AG04450 (cell line): ENCODE data around the gene ST7. TPM values are rescaled to one million over a fixed set of nuclear protein-coding genes. Genes with fewer than 3 reads are reported as not detected.
"Not testable (repeated sequence)": the region's sequence is repeated elsewhere in the genome, so short reads cannot be mapped to it uniquely, and the experiment has no call there.

Experiments used
- CTCF ChIA-PET: fragments of 300-600, 350-600 bp; formaldehyde crosslinking; extraction: SDS; loops from one replicate; lab custom pipeline; 2022; ENCODE audit warnings: antibody characterized with exemption, inconsistent platforms; lab: Charles Lee
- POLR2A ChIA-PET: fragments of 350-600 bp; formaldehyde crosslinking; extraction: SDS; loops from one replicate; lab custom pipeline; 2021; ENCODE audit warnings: antibody characterized with exemption, inconsistent platforms; lab: Yijun Ruan, JAX
- DNase-seq: peaks from one replicate; pipeline ENCODE4 v3.0.0-alpha.2; 2011; ENCODE audit warnings: low read depth, low spot score
- H3K27ac ChIP-seq: one replicate; pipeline ENCODE4 v1.5.1; 2012; ENCODE audit warnings: low read depth, low read length, control low read depth
- H3K27me3 ChIP-seq: one replicate; pipeline ENCODE4 v1.6.0; 2012; ENCODE audit warnings: low read length; ENCODE audit not compliant: control insufficient read depth, insufficient read depth
- H3K4me3 ChIP-seq: 2 replicates; pipeline ENCODE4 v1.5.1; 2011; ENCODE audit warnings: mild to moderate bottlenecking, low read depth, low read length, control low read depth
- H3K9me3 ChIP-seq: 2 replicates; pipeline ENCODE4 v1.5.1; 2012; ENCODE audit warnings: low read length; ENCODE audit not compliant: control insufficient read depth, insufficient read depth
- CTCF ChIP-seq: IDR thresholded peaks from 2 replicates; pipeline ENCODE4 v1.5.1; 2011; ENCODE audit warnings: low read depth, low read length, control low read depth, inconsistent platforms
- polyA plus RNA-seq: library from polyadenylated mRNA; depleted of rRNA; stranded (reverse); fragments of >200 nt; gene quantifications from 2 replicates; pipeline ENCODE4 v1.2.3, GENCODE V29; 2011

The ST7 gene
- polyA plus RNA-seq, 1 experiment = 34.5 TPM

DNA sequence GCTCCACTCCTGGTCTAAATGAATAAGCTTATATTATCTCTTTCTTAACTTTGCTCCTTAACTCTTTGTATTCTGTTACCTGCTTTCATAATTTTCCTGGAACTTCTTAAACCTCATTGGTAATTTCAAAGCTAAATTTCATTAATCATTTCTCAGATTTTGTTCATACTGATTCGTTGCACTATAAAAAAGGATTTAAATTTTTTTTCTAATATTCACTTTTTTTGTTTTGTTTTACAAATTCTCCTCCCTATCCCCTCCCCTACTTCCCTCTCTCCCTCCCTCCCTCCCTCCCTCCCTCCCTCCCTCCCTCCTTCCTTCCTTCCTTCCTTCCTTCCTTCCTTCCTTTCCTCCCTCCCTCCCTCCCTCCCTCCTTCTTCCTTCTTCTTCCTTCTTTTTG, 14.7 kb downstream of the ST7 start:
- Histone ChIP-seq H3K27ac (no peak overlapping the region), H3K9me3 (no peaks in the 10 kb centered on the region), H3K27me3 (no peaks in the 10 kb centered on the region), H3K4me3 (no peak overlapping the region)
- ChIA-PET CTCF (interaction anchor here (1.0 to 3.4 kb wide), 2 partner anchors 17 to 20 kb away, joined by 5 to 22 read pairs; no protein-coding TSS in a partner anchor), POLR2A (interaction anchor here (0.7 kb wide), 2 partner anchors 67 to 212 kb away, joined by 3 to 4 read pairs; no protein-coding TSS in a partner anchor)
- no peak for DNase-seq
- TF ChIP-seq CTCF = no peak

- ChIA-PET CTCF (interaction anchor here (3.4 to 3.8 kb wide), 2 partner anchors 16 to 20 kb away, joined by 12 to 22 read pairs; no protein-coding TSS in a partner anchor), POLR2A (no interaction called here)
- H3K9me3 ChIP-seq = no peaks in the 10 kb centered on the region
- no peak overlapping the region for H3K4me3 ChIP-seq
- TF ChIP-seq CTCF = no peak
- no peak overlapping the region for H3K27ac ChIP-seq
- no peaks in the 10 kb centered on the region for H3K27me3 ChIP-seq
- DNase-seq = no peak
Measured at GRCh38 chr7:116968631-116969030, 15.3 kb downstream of the ST7 start.

- no peak for DNase-seq
- Histone ChIP-seq H3K27me3 (no peaks in the 10 kb centered on the region), H3K9me3 (no peaks in the 10 kb centered on the region), H3K27ac (no peak overlapping the region), H3K4me3 (no peak overlapping the region)
- ChIA-PET CTCF (interaction anchor here (0.6 to 3.8 kb wide), 3 partner anchors 13 to 19 kb away, joined by 4 to 22 read pairs (median 12); no protein-coding TSS in a partner anchor), POLR2A (no interaction called here)
- no peak for TF ChIP-seq CTCF
Measured at GRCh38 chr7:116969371-116969902, 16.1 kb downstream of the ST7 start.

DNA sequence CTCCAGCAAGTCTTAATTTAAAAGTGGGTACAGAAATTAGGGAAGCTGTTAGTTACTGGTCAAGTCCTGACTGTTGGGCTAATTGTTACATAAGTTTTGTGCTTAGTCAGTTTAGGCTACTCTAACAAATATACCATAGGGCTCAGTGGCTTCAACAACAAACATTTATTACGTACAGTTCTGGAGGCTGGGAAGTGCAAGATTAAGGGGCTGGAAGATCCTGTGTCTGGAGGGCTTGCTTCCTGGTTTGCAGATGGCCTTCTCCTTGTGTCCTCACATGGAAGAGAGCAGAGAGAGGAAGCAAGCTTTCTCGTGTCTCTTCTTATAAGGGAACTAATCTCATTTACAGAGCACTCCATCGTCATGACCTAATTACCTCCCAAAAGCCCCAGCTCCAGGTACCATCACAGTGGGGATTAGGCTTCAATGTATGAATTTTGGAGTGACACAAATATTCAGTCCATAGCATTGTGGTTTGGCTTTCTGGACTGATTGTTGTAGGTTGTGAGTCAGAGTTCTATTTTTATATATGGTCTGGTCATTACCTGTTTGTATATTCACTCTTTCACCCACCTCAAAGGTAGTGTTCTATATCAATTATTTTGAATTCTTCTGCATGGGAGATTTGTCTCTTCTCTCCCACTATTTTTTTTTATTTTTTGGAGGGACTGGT, 17.1 kb downstream of the ST7 start:
- no peaks in the 10 kb centered on the region for H3K27me3 ChIP-seq
- H3K27ac ChIP-seq = no peak overlapping the region
- no peak for TF ChIP-seq CTCF
- DNase-seq = no peak
- no peak overlapping the region for H3K4me3 ChIP-seq
- ChIA-PET POLR2A (no interaction called here), CTCF (interaction anchor here (0.5 to 3.8 kb wide), 4 partner anchors 14 to 157 kb away, joined by 3 to 22 read pairs (median 8); no protein-coding TSS in a partner anchor)
- H3K9me3 ChIP-seq = no peaks in the 10 kb centered on the region

GRCh38 chr7:116971153-116971552, 17.9 kb downstream of the ST7 start:
- DNase-seq, H3K27me3 ChIP-seq, H3K4me3 ChIP-seq, H3K9me3 ChIP-seq, H3K27ac ChIP-seq, POLR2A ChIA-PET: not testable (repeated sequence)
- CTCF ChIA-PET = interaction anchor here (0.9 to 3.8 kb wide), 3 partner anchors 17 to 156 kb away, joined by 3 to 12 read pairs (median 3); no protein-coding TSS in a partner anchor
